GM18873 (cell line): ENCODE measurements around the gene HSD3B2.

Experiments
- ATAC-seq: cut with Tn5 transposase; IDR thresholded peaks from one replicate; pipeline ENCODE4 v1.9.1; 2021; ENCODE audit warnings: mild to moderate bottlenecking, moderate library complexity, moderate number of reproducible peaks; ENCODE audit not compliant: unreplicated experiment, low FRiP score

HSD3B2 gene

GRCh38 chr1:119451158-119451557, 36.2 kb downstream of the HSD3B2 start:
- no peak for ATAC-seq

GRCh38 chr1:119452091-119452490, 37.1 kb downstream of the HSD3B2 start:
- ATAC-seq = no peak

- ATAC-seq = no peak
These were observed 38.1 kb downstream of the HSD3B2 start for GRCh38 chr1:119453021-119453420.

- ATAC-seq = no peak
These were observed 48.0 kb downstream of the HSD3B2 start for GRCh38 chr1:119462964-119463363.

GRCh38 chr1:119463569-119463968, 48.6 kb downstream of the HSD3B2 start:
- ATAC-seq = no peak

GRCh38 chr1:119466445-119466844, 51.5 kb downstream of the HSD3B2 start:
- no peak for ATAC-seq

- ATAC-seq = no peak
These were observed 52.3 kb downstream of the HSD3B2 start for GRCh38 chr1:119467219-119467618.

GRCh38 chr1:119467857-119468668, 53.1 kb downstream of the HSD3B2 start:
- ATAC-seq = no peak

- no peak for ATAC-seq
These were observed 54.8 kb downstream of the HSD3B2 start for GRCh38 chr1:119469741-119470140.

GRCh38 chr1:119470377-119470776, 55.4 kb downstream of the HSD3B2 start:
- no peak for ATAC-seq

GRCh38 chr1:119470958-119471357, 56.0 kb downstream of the HSD3B2 start:
- no peak for ATAC-seq

- no peak for ATAC-seq
These were observed 56.6 kb downstream of the HSD3B2 start for GRCh38 chr1:119471566-119471965.

- no peak for ATAC-seq
These were observed 57.3 kb downstream of the HSD3B2 start for GRCh38 chr1:119472080-119472818.
